Gastrocnemius medialis (tissue), 4 donors: ENCODE measurements around the gene PSMC6. TPM values are rescaled to one million over a fixed set of nuclear protein-coding genes. Genes with fewer than 3 reads are reported as not detected.

Experiments
- ATAC-seq, 2 donors: fragments of 150-250 bp; one replicate each; pipeline ENCODE4 v1.9.1; 2016
- DNase-seq, 2 donors: peaks; one replicate each; pipeline ENCODE4 v3.0.0-alpha.2; 2019
- H3K27ac ChIP-seq, 4 donors: fragments of 200-600 bp; sonication (generic); 1 replicate in 1 of 4; 2 replicates in 3 of 4; pipeline ENCODE4 v1.5.1; 2016 to 2018; ENCODE audit warnings: mild to moderate bottlenecking in 2 of 4, moderate library complexity in 1 of 4
- H3K27me3 ChIP-seq, 3 donors: fragments of 200-600 bp; sonication (generic) in 2 of 3; 1 replicate in 1 of 3; 2 replicates in 2 of 3; pipeline versions ENCODE4 v1.5.1 to v1.6.0; 2016 to 2019; ENCODE audit warnings: mild to moderate bottlenecking in 1 of 3, moderate library complexity in 1 of 3
- H3K36me3 ChIP-seq, 2 donors: fragments of 200-600 bp; sonication (generic) in 1 of 2; one replicate each; pipeline ENCODE4 v1.5.1; 2017 to 2018
- H3K4me1 ChIP-seq, 2 donors: fragments of 200-600 bp; sonication (generic) in 1 of 2; one replicate each; pipeline ENCODE4 v1.5.1; 2016 to 2017; ENCODE audit warnings: mild to moderate bottlenecking in 2 of 2
- H3K4me3 ChIP-seq, 4 donors: fragments of 200-600 bp; sonication (generic) in 3 of 4; 1 replicate in 1 of 4; 2 replicates in 3 of 4; pipeline ENCODE4 v1.5.1; 2016 to 2019; ENCODE audit warnings: mild to moderate bottlenecking in 2 of 4
- H3K9me3 ChIP-seq, 3 donors: fragments of 200-600 bp; sonication (generic) in 2 of 3; 1 replicate in 1 of 3; 2 replicates in 2 of 3; pipeline ENCODE4 v1.5.1; 2016 to 2019
- CTCF ChIP-seq, 5 experiments: fragments of 450-650 bp in 3 of 5; fragments of 200-600 bp in 2 of 5; sonication (generic) in 2 of 5; IDR thresholded peaks in 4 of 5; conservative IDR thresholded peaks in 1 of 5; 1 replicate in 4 of 5; 2 replicates in 1 of 5; pipeline ENCODE4 v1.5.1; 2016 to 2019; ENCODE audit warnings: antibody characterized with exemption in 5 of 5, mild to moderate bottlenecking in 3 of 5, moderate library complexity in 3 of 5
- POLR2A ChIP-seq, 2 donors: fragments of 450-650 bp; IDR thresholded peaks; one replicate each; pipeline ENCODE4 v1.6.1; 2017; ENCODE audit warnings: antibody characterized with exemption in 2 of 2, mild to moderate bottlenecking in 2 of 2, moderate library complexity in 2 of 2
- in situ Hi-C, 4 donors: fragments of 200-750 bp; cut with MboI; loops; one replicate each; pipeline versions ENCODE4 v1.15.0 to v1.8.0; 2017; ENCODE audit warnings: low sequenced_read_pairs in 4 of 4
- intact Hi-C: fragments of 100-400 bp; cut with DNase I; formaldehyde crosslinking; loops from one replicate; pipeline ENCODE4 v1.15.1; 2023; ENCODE audit warnings: low total_unique reads
- total RNA-seq, 4 donors: library from RNA; depleted of rRNA; stranded (reverse); fragments of >200 nt; gene quantifications; one replicate each; pipeline versions ENCODE4 v1.1.0 to v1.2.3, GENCODE V29; 2016

PSMC6 gene
- total RNA-seq, 4 donors from 2014 or later: 158 to 251 (median 178) TPM

- peaks cover 9 to 11% of the 10 kb centered on the region in 2 donors for H3K4me1 ChIP-seq
- no peaks in the 10 kb centered on the region for H3K27me3 ChIP-seq
- TF ChIP-seq POLR2A (IDR thresholded peaks at IDR 0.05) (no peak), CTCF (IDR thresholded peaks at IDR 0.05 in 4 of 5, conservative IDR thresholded peaks at IDR 0.05 in 1 of 5) (no peak)
- H3K36me3 ChIP-seq: peaks cover 0 to 13% of the 10 kb centered on the region in 2 donors
- ATAC-seq (no peak), DNase-seq (no peak)
- no peak overlapping the region for H3K27ac ChIP-seq
- no peaks in the 10 kb centered on the region for H3K9me3 ChIP-seq
- in situ Hi-C loops (loop anchor here in 1 of 4 donors (10.0 kb wide), 1 partner anchor 46 kb away; no protein-coding TSS in a partner anchor), intact Hi-C loops (no loop called here)
- H3K4me3 ChIP-seq: no peak overlapping the region
Measured at GRCh38 chr14:52738409-52738808, 31.4 kb downstream of the PSMC6 start.

GRCh38 chr14:52740751-52741150, 33.8 kb downstream of the PSMC6 start:
- Histone ChIP-seq H3K9me3 (no peaks in the 10 kb centered on the region), H3K27me3 (no peaks in the 10 kb centered on the region), H3K27ac (no peak overlapping the region), H3K4me3 (no peak overlapping the region), H3K36me3 (peaks cover 0 to 6% of the 10 kb centered on the region in 2 donors), H3K4me1 (peaks cover 9 to 11% of the 10 kb centered on the region in 2 donors)
- DNase-seq: no peak
- intact Hi-C loops (no loop called here), in situ Hi-C loops (no loop called here)
- ATAC-seq: no peak
- no peak for TF ChIP-seq CTCF (IDR thresholded peaks at IDR 0.05 in 4 of 5, conservative IDR thresholded peaks at IDR 0.05 in 1 of 5)
- no peak for TF ChIP-seq POLR2A (IDR thresholded peaks at IDR 0.05)

- TF ChIP-seq CTCF (IDR thresholded peaks at IDR 0.05 in 4 of 5, conservative IDR thresholded peaks at IDR 0.05 in 1 of 5) (no peak), POLR2A (IDR thresholded peaks at IDR 0.05) (no peak)
- in situ Hi-C loops: no loop called here
- intact Hi-C loops: no loop called here
- ATAC-seq: no peak
- H3K9me3 ChIP-seq: no peaks in the 10 kb centered on the region
- no peaks in the 10 kb centered on the region for H3K27me3 ChIP-seq
- H3K27ac ChIP-seq: peak overlapping the region in 3 of 4 donors; percentile 0 to 51 (median 51)
- no peak for DNase-seq
- peaks cover 0 to 9% of the 10 kb centered on the region in 2 donors for H3K36me3 ChIP-seq
- H3K4me3 ChIP-seq: no peak overlapping the region
- H3K4me1 ChIP-seq: peaks cover 5 to 9% of the 10 kb centered on the region in 2 donors
Measured at GRCh38 chr14:52741865-52742264, 34.9 kb downstream of the PSMC6 start.

GRCh38 chr14:52748647-52749292, 41.8 kb downstream of the PSMC6 start:
- ATAC-seq (no peak), DNase-seq (no peak)
- no peaks in the 10 kb centered on the region for H3K27me3 ChIP-seq
- no peaks in the 10 kb centered on the region for H3K9me3 ChIP-seq
- no peak overlapping the region for H3K27ac ChIP-seq
- peaks cover 0 to 63% of the 10 kb centered on the region in 2 donors for H3K36me3 ChIP-seq
- in situ Hi-C loops (no loop called here), intact Hi-C loops (no loop called here)
- H3K4me3 ChIP-seq: no peak overlapping the region
- TF ChIP-seq POLR2A (IDR thresholded peaks at IDR 0.05) (no peak), CTCF (IDR thresholded peaks at IDR 0.05 in 4 of 5, conservative IDR thresholded peaks at IDR 0.05 in 1 of 5) (no peak)
- no peaks in the 10 kb centered on the region for H3K4me1 ChIP-seq
